ENCODE data around the gene DAW1. TPM values are rescaled to one million over a fixed set of nuclear protein-coding genes. Genes with fewer than 3 reads are reported as not detected.

Gene DAW1
- total RNA-seq, 2 experiments from 2014 or later: not detected

GRCh38 chr2:227849906-227850305 is 21.5 kb upstream of the DAW1 start:
- Histone ChIP-seq H3K4me3 (ENCODE audit: low read length) (no peak overlapping the region), H3K27ac (ENCODE audit: low read depth in 1 of 2, low read length in 2 of 2) (no peak overlapping the region), H3K4me1 (ENCODE audit: insufficient read depth, low read length) (peaks cover 21% of the 10 kb centered on the region), H3K27me3 (ENCODE audit: control insufficient read depth in 1 of 2, insufficient read depth in 2 of 2, low read length in 2 of 2) (no peaks in the 10 kb centered on the region), H3K9me3 (ENCODE audit: control insufficient read depth in 1 of 2, insufficient read depth in 1 of 2, low read length in 2 of 2) (no peaks in the 10 kb centered on the region), H3K36me3 (ENCODE audit: insufficient read depth, low read length) (no peaks in the 10 kb centered on the region)
- intact Hi-C loops (cut with DNase I, micrococcal nuclease): no loop called here
- H3K27ac Mint-ChIP-seq: peak overlapping the region; percentile 6
- ChIA-PET CTCF (no interaction called here), POLR2A (no interaction called here)
- H3K9me3 Mint-ChIP-seq: no peaks in the 10 kb centered on the region
- TF ChIP-seq CTCF (IDR thresholded peaks at IDR 0.05): no peak
- no peak for ATAC-seq (ENCODE audit: poor library complexity)
- peaks cover 11% of the 10 kb centered on the region for H3K27me3 Mint-ChIP-seq
- no peak for DNase-seq
- H3K4me3 Mint-ChIP-seq: no peak overlapping the region
- H3K36me3 Mint-ChIP-seq (ENCODE audit: low read depth): no peaks in the 10 kb centered on the region
- H3K4me1 Mint-ChIP-seq (ENCODE audit: low read depth): peaks cover 18% of the 10 kb centered on the region

- Mint-ChIP-seq H3K9me3 (no peaks in the 10 kb centered on the region), H3K4me1 (ENCODE audit: low read depth) (peaks cover 8% of the 10 kb centered on the region), H3K4me3 (no peak overlapping the region), H3K36me3 (ENCODE audit: low read depth) (no peaks in the 10 kb centered on the region), H3K27ac (no peak overlapping the region), H3K27me3 (peaks cover 11% of the 10 kb centered on the region)
- CTCF ChIA-PET: no interaction called here
- DNase-seq: no peak
- no peak for TF ChIP-seq CTCF (IDR thresholded peaks at IDR 0.05)
- Histone ChIP-seq H3K27ac (ENCODE audit: low read depth in 1 of 2, low read length in 2 of 2) (no peak overlapping the region), H3K27me3 (ENCODE audit: control insufficient read depth in 1 of 2, insufficient read depth in 2 of 2, low read length in 2 of 2) (no peaks in the 10 kb centered on the region), H3K4me1 (ENCODE audit: insufficient read depth, low read length) (peaks cover 9% of the 10 kb centered on the region), H3K36me3 (ENCODE audit: insufficient read depth, low read length) (no peaks in the 10 kb centered on the region), H3K9me3 (ENCODE audit: control insufficient read depth in 1 of 2, insufficient read depth in 1 of 2, low read length in 2 of 2) (no peaks in the 10 kb centered on the region), H3K4me3 (ENCODE audit: low read length) (no peak overlapping the region)
- intact Hi-C loops (cut with DNase I, micrococcal nuclease): no loop called here
- ATAC-seq (ENCODE audit: poor library complexity): no peak
- POLR2A ChIA-PET: no interaction called here
These were observed 18.2 kb upstream of the DAW1 start for GRCh38 chr2:227853204-227853629.

GRCh38 chr2:227853765-227854271 is 17.6 kb upstream of the DAW1 start:
- H3K36me3 Mint-ChIP-seq (ENCODE audit: low read depth): no peaks in the 10 kb centered on the region
- H3K27ac ChIP-seq (ENCODE audit: low read depth in 1 of 2, low read length in 2 of 2): no peak overlapping the region
- H3K4me3 ChIP-seq (ENCODE audit: low read length): no peak overlapping the region
- peaks cover 2% of the 10 kb centered on the region for H3K4me1 Mint-ChIP-seq (ENCODE audit: low read depth)
- H3K27ac Mint-ChIP-seq: no peak overlapping the region
- H3K36me3 ChIP-seq (ENCODE audit: insufficient read depth, low read length): no peaks in the 10 kb centered on the region
- no peaks in the 10 kb centered on the region for H3K9me3 ChIP-seq (ENCODE audit: control insufficient read depth in 1 of 2, insufficient read depth in 1 of 2, low read length in 2 of 2)
- CTCF ChIA-PET: no interaction called here
- intact Hi-C loops (cut with DNase I, micrococcal nuclease): no loop called here
- H3K4me3 Mint-ChIP-seq: no peak overlapping the region
- H3K9me3 Mint-ChIP-seq: no peaks in the 10 kb centered on the region
- POLR2A ChIA-PET: no interaction called here
- H3K27me3 ChIP-seq (ENCODE audit: control insufficient read depth in 1 of 2, insufficient read depth in 2 of 2, low read length in 2 of 2): no peaks in the 10 kb centered on the region
- H3K27me3 Mint-ChIP-seq: peaks cover 11% of the 10 kb centered on the region
- no peak for TF ChIP-seq CTCF (IDR thresholded peaks at IDR 0.05)
- ATAC-seq (ENCODE audit: poor library complexity): no peak
- peaks cover 9% of the 10 kb centered on the region for H3K4me1 ChIP-seq (ENCODE audit: insufficient read depth, low read length)
- no peak for DNase-seq

Data from CD4-positive, alpha-beta T cell (primary cell).